IMR-90 (cell line): ENCODE results near the gene ZNF561. TPM values are rescaled to one million over a fixed set of nuclear protein-coding genes. Genes with fewer than 3 reads are reported as not detected.

ENCODE experiments used
- ATAC-seq: fragments of 200-7000 bp; cut with Tn5 transposase; 2 replicates; pipeline ENCODE4 v1.9.1; 2020; ENCODE audit warnings: low read depth, mild to moderate bottlenecking, moderate library complexity
- BruUV-seq: library from RNA; stranded (reverse); fragments of 400-500 nt; replicated peaks from 2 replicates; lab custom pipeline; 2021; lab: Mats Ljungman, UMichigan
- CTCF ChIA-PET: fragments of 300-600 bp; formaldehyde crosslinking; extraction: SDS; loops from one replicate; lab custom pipeline; 2021; ENCODE audit warnings: antibody characterized with exemption; lab: Yijun Ruan, JAX
- POLR2A ChIA-PET: fragments of 300-600 bp; sonication (Branson Sonifier 250); formaldehyde crosslinking; loops from one replicate; lab custom pipeline; 2022; ENCODE audit warnings: antibody characterized with exemption; ENCODE audit not compliant: unreplicated experiment; lab: Charles Lee
- DNase-seq: peaks from one replicate; pipeline ENCODE4 v3.0.0; 2013
- H2AFZ ChIP-seq: replicated peaks from 2 replicates; pipeline ENCODE3; 2013; ENCODE audit warnings: low read length, mild to moderate bottlenecking; ENCODE audit not compliant: poor library complexity
- H2AK5ac ChIP-seq: 2 replicates; pipeline ENCODE4 v1.6.1; 2013; ENCODE audit warnings: low read depth, low read length, inconsistent platforms
- H2AK9ac ChIP-seq: replicated peaks from 2 replicates; pipeline ENCODE3; 2013; ENCODE audit warnings: mild to moderate bottlenecking, low read depth, low read length, moderate library complexity; ENCODE audit not compliant: poor library complexity
- H2BK120ac ChIP-seq: 2 replicates; pipeline ENCODE4 v1.6.1; 2013; ENCODE audit warnings: low read depth, low read length, inconsistent platforms
- H2BK15ac ChIP-seq: 3 replicates; pipeline ENCODE4 v1.6.1; 2013; ENCODE audit warnings: low read depth, low read length, inconsistent platforms
- H2BK20ac ChIP-seq: 2 replicates; pipeline ENCODE4 v1.6.1; 2013; ENCODE audit warnings: low read depth, mild to moderate bottlenecking, inconsistent platforms, low read length, moderate library complexity
- H2BK5ac ChIP-seq: 2 replicates; pipeline ENCODE4 v1.6.1; 2013; ENCODE audit warnings: mild to moderate bottlenecking, low read depth, low read length, inconsistent platforms; ENCODE audit not compliant: poor library complexity, severe bottlenecking
- H3K14ac ChIP-seq: replicated peaks from 2 replicates; pipeline ENCODE4 v1.6.1; 2013; ENCODE audit warnings: low read depth, low read length, inconsistent platforms
- H3K18ac ChIP-seq: 2 replicates; pipeline ENCODE4 v1.6.1; 2013; ENCODE audit warnings: low read depth, low read length, control low read depth
- H3K23ac ChIP-seq: 2 replicates; pipeline ENCODE4 v1.6.1; 2013; ENCODE audit warnings: low read depth, low read length, inconsistent platforms
- H3K27ac ChIP-seq: 2 replicates; pipeline ENCODE4 v1.5.1; 2013; ENCODE audit warnings: mild to moderate bottlenecking, control low read depth, low read length; ENCODE audit not compliant: insufficient read depth
- H3K27me3 ChIP-seq: 2 replicates; pipeline ENCODE4 v1.6.1; 2013; ENCODE audit warnings: low read length; ENCODE audit not compliant: control insufficient read depth, insufficient read depth
- H3K36me3 ChIP-seq: 2 replicates; pipeline ENCODE4 v1.6.1; 2013; ENCODE audit warnings: low read length, mixed read lengths; ENCODE audit not compliant: control insufficient read depth, insufficient read depth
- H3K4ac ChIP-seq: 2 replicates; pipeline ENCODE4 v1.6.1; 2013; ENCODE audit warnings: low read depth, low read length, inconsistent platforms
- H3K4me1 ChIP-seq: 2 replicates; pipeline ENCODE4 v1.6.1; 2013; ENCODE audit warnings: low read length, mixed read lengths; ENCODE audit not compliant: control insufficient read depth, insufficient read depth
- H3K4me2 ChIP-seq: 2 replicates; pipeline ENCODE4 v1.6.1; 2013; ENCODE audit warnings: low read depth, mild to moderate bottlenecking, control low read depth, low read length, moderate library complexity
- H3K4me3 ChIP-seq: 2 replicates; pipeline ENCODE4 v1.5.1; 2013; ENCODE audit warnings: low read depth, mild to moderate bottlenecking, control low read depth, low read length, moderate library complexity; ENCODE audit not compliant: insufficient read depth
- H3K56ac ChIP-seq: 2 replicates; pipeline ENCODE4 v1.6.1; 2013; ENCODE audit warnings: low read length, inconsistent platforms; ENCODE audit not compliant: insufficient read depth; ENCODE audit errors: extremely low read depth
- H3K79me1 ChIP-seq, 2 experiments: 2 replicates each; pipeline ENCODE4 v1.6.1; 2013; ENCODE audit warnings: low read length in 2 of 2, inconsistent platforms in 1 of 2, low read depth in 1 of 2
- H3K9ac ChIP-seq: 2 replicates; pipeline ENCODE4 v1.6.1; 2013; ENCODE audit warnings: low read depth, low read length, control low read depth
- H3K9me1 ChIP-seq: 2 replicates; pipeline ENCODE4 v1.6.1; 2013; ENCODE audit warnings: low read length, inconsistent platforms; ENCODE audit not compliant: insufficient read depth
- H3K9me3 ChIP-seq: 2 replicates; pipeline ENCODE4 v1.6.1; 2013; ENCODE audit warnings: low read length; ENCODE audit not compliant: control insufficient read depth, insufficient read depth
- H4K20me1 ChIP-seq: 2 replicates; pipeline ENCODE4 v1.6.1; 2013; ENCODE audit warnings: low read length, inconsistent platforms; ENCODE audit not compliant: insufficient read depth
- H4K5ac ChIP-seq: 2 replicates; pipeline ENCODE4 v1.6.1; 2013; ENCODE audit warnings: mild to moderate bottlenecking, low read depth, low read length, control low read depth
- H4K8ac ChIP-seq, 2 experiments: 2 replicates each; pipeline ENCODE4 v1.6.1; 2013; ENCODE audit warnings: low read depth in 2 of 2, low read length in 2 of 2, control low read depth in 1 of 2, inconsistent platforms in 1 of 2
- H4K91ac ChIP-seq: 2 replicates; pipeline ENCODE4 v1.6.1; 2013; ENCODE audit warnings: low read depth, low read length, inconsistent platforms; ENCODE audit not compliant: insufficient read depth
- FOS ChIP-seq: fragments of 150-350 bp; IDR thresholded peaks from 2 replicates; pipeline ENCODE4 v1.6.1; 2016; ENCODE audit warnings: low read depth, low read length
- POLR2A ChIP-seq: IDR thresholded peaks from 2 replicates; pipeline ENCODE4 v1.6.1; 2012; ENCODE audit warnings: mild to moderate bottlenecking, low read depth, low read length
- dilution Hi-C: fragments of 300-500 bp; cut with HindIII; formaldehyde crosslinking; loops from one replicate; pipeline ENCODE4 v1.14.3; 2018; ENCODE audit warnings: low sequenced_read_pairs; ENCODE audit not compliant: unreplicated experiment
- in situ Hi-C: fragments of 300-500 bp; cut with MboI; formaldehyde crosslinking; loops from 3 replicates; pipeline ENCODE4 v1.14.3; 2019; ENCODE audit warnings: low sequenced_read_pairs, inconsistent platforms, mixed read lengths
- intact Hi-C: fragments of 100-400 bp; cut with micrococcal nuclease; formaldehyde crosslinking; loops from 2 replicates; pipeline ENCODE4 v1.10.0; 2022
- polyA plus RNA-seq, 3 experiments: library from polyadenylated mRNA; depleted of rRNA; stranded (reverse); fragments of >200 nt; gene quantifications; 2 replicates each; pipeline ENCODE4 v1.2.3, GENCODE V29; 2012; ENCODE audit warnings: low replicate concordance in 1 of 3
- total RNA-seq: library from RNA; depleted of rRNA; stranded (reverse); fragments of >200 nt; gene quantifications from 2 replicates; pipeline ENCODE4 v1.2.3, GENCODE V29; 2012

The ZNF561 gene
- total and polyA plus RNA-seq, 2 of the 4 experiments (the other 2 are of a cell fraction): 22.5 to 38.9 TPM

DNA sequence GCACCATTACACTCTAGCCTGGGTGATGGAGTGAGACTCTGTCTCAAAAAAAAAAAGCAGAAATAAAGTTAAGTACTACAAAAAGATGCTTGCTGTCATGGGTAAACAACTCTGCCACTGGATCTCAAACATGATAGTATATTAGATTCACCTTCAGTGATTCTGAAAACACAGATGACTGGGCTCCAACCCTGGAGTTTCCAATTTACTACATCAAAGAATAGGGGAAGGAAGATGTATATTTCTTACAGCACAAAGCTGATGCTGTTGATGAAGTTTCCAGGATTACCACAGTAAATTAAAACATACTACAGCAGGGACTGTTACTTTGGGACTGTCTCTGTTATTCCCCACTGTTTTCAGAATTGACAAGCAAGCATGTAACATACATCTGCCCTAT, 5.2 kb downstream of the ZNF561 start:
- Histone ChIP-seq H3K9me1 (no peaks in the 10 kb centered on the region), H2AK5ac (no peak overlapping the region), H2BK20ac (no peak overlapping the region), H3K18ac (no peak overlapping the region), H3K56ac (no peak overlapping the region), H3K4me2 (no peak overlapping the region), H3K9me3 (peaks cover 29% of the 10 kb centered on the region), H4K91ac (no peak overlapping the region), H4K20me1 (no peaks in the 10 kb centered on the region), H4K8ac (no peak overlapping the region), H3K4me1 (0 out of 2 replicates have a peak, but pooled peaks cover 2% of the 10 kb centered on the region), H2AK9ac (no peak overlapping the region), H3K27ac (no peak overlapping the region), H2AFZ (no peak overlapping the region), H3K79me1 (peaks cover 25 to 29% of the 10 kb centered on the region in 2 experiments), H4K5ac (no peak overlapping the region), H2BK5ac (no peak overlapping the region), H3K23ac (no peak overlapping the region), H3K14ac (no peak overlapping the region), H3K27me3 (no peaks in the 10 kb centered on the region), H3K36me3 (peaks cover 75% of the 10 kb centered on the region), H3K4me3 (no peak overlapping the region), H3K4ac (no peak overlapping the region), H2BK15ac (no peak overlapping the region), H3K9ac (no peak overlapping the region), H2BK120ac (no peak overlapping the region)
- TF ChIP-seq POLR2A: no peak
- TF ChIP-seq FOS: no peak
- no peak for ATAC-seq
- in situ Hi-C loops (no loop called here), intact Hi-C loops (no loop called here), dilution Hi-C loops (no loop called here)
- ChIA-PET POLR2A (no interaction called here), CTCF (no interaction called here)
- no peak for DNase-seq
- BruUV-seq: no TSS peak
